DND-41 (cell line): ENCODE results near the gene ATP6V0C.

Source experiments
- EZH2 ChIP-seq: IDR thresholded peaks from 3 replicates; pipeline ENCODE4 v1.6.1; 2012; ENCODE audit warnings: borderline replicate concordance, low read depth, mild to moderate bottlenecking, moderate library complexity, low read length, inconsistent platforms; ENCODE audit not compliant: severe bottlenecking
- TF ChIP-seq, protein P1 (sequence below): IDR thresholded peaks from 2 replicates; pipeline ENCODE4 v1.5.1; 2012; ENCODE audit warnings: borderline replicate concordance, low read length, moderate library complexity, mild to moderate bottlenecking; ENCODE audit not compliant: poor library complexity, severe bottlenecking; ENCODE audit errors: extremely low read depth

DNA sequence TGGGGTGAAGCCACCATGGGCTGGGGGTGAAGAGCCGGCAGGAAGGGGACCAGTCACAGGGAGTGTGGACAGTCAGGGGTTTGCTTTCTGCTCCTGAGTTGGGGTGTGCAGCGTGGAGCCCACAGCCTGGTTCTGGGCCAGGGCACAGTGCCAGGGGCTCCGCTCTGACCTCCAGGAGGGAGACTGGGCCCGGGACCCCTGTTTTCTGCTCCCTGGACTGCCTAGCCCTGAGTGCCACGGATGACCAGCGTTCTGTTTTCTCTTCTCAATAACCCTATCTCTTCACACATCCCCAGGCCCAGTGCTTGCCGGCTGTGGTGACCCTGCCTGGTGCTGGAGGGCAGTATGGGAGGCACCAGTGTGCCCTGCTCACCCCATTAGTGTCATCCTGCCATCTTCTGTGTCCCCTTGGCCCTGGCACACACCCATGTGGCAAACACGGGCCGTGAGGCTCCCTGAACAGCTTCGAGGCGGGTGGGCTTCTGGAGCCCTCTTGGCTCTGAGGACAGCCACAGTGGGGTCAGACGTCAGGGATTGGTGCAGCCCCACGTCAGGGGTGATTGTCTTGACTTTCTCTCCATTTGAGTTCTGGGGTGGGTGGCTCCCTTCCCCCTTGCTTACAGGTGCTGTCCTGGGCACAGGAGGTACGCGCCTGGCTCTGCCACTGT, 16.3 kb downstream of the ATP6V0C start:
- TF ChIP-seq, protein P1, sequence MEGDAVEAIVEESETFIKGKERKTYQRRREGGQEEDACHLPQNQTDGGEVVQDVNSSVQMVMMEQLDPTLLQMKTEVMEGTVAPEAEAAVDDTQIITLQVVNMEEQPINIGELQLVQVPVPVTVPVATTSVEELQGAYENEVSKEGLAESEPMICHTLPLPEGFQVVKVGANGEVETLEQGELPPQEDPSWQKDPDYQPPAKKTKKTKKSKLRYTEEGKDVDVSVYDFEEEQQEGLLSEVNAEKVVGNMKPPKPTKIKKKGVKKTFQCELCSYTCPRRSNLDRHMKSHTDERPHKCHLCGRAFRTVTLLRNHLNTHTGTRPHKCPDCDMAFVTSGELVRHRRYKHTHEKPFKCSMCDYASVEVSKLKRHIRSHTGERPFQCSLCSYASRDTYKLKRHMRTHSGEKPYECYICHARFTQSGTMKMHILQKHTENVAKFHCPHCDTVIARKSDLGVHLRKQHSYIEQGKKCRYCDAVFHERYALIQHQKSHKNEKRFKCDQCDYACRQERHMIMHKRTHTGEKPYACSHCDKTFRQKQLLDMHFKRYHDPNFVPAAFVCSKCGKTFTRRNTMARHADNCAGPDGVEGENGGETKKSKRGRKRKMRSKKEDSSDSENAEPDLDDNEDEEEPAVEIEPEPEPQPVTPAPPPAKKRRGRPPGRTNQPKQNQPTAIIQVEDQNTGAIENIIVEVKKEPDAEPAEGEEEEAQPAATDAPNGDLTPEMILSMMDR = no peak
- TF ChIP-seq EZH2 = no peak
